Measurements from ENCODE around the gene TUBG1.

DNA sequence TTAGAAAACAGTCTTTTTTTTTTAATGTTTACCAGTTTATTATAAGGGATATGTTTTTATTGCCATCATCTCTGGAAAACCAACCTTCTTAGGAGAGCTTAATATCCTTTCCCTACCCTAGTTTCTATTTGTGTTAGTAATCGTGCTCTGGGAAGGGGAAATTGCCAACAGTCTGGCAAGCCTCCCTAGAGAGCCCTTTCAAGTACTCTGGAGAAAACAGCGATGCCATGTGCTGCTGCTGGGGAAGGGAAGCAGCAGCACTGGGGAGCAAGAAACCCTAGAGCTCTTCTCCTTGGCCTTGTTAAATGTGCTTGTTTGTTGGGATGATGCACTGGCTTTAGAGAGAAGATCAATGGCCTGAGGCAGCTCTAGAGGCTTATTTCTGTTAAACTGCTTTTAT is 10.6 kb upstream of the TUBG1 start:
- TF ChIP-seq POLR2AphosphoS5 (IDR thresholded peaks at IDR 0.05) = no peak
- TF ChIP-seq, protein P1, sequence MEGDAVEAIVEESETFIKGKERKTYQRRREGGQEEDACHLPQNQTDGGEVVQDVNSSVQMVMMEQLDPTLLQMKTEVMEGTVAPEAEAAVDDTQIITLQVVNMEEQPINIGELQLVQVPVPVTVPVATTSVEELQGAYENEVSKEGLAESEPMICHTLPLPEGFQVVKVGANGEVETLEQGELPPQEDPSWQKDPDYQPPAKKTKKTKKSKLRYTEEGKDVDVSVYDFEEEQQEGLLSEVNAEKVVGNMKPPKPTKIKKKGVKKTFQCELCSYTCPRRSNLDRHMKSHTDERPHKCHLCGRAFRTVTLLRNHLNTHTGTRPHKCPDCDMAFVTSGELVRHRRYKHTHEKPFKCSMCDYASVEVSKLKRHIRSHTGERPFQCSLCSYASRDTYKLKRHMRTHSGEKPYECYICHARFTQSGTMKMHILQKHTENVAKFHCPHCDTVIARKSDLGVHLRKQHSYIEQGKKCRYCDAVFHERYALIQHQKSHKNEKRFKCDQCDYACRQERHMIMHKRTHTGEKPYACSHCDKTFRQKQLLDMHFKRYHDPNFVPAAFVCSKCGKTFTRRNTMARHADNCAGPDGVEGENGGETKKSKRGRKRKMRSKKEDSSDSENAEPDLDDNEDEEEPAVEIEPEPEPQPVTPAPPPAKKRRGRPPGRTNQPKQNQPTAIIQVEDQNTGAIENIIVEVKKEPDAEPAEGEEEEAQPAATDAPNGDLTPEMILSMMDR (IDR thresholded peaks at IDR 0.05) = no peak

Measured in sigmoid colon (tissue), 4 donors.